Measurements from ENCODE around the gene SLC39A3. TPM values are rescaled to one million over a fixed set of nuclear protein-coding genes. Genes with fewer than 3 reads are reported as not detected.

SLC39A3 gene
- total RNA-seq, 1 experiment from 2014 or later: 32.4 TPM

DNA sequence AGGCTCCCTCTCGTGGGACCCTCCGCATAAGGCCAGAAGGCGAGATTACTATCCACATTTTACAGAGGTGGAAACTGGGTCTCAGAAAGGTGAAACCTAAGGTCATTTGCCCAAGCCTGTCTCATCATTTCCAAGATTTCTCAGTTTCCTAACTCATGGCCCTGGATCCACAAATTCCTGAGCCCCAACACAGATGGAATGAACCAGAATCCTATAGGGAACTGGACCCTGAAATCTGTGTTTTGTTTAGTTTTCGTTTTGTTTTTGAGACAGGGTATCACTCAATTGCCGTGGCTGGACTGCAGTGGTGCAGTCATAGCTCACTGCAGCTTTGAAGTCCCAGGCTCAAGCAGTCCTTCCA lies 36.8 kb downstream of the SLC39A3 start:
- no peak overlapping the region for H2BK15ac ChIP-seq (ENCODE audit: low read depth, low read length)
- no peaks in the 10 kb centered on the region for H4K20me1 ChIP-seq (ENCODE audit: control insufficient read depth, insufficient read depth, insufficient read length)
- H4K8ac ChIP-seq (replicated peaks; ENCODE audit: insufficient read length, low read depth, low read length): no peak overlapping the region
- peaks cover 6% of the 10 kb centered on the region; the same call in 1 of the 2 replicates for H3K27me3 ChIP-seq (ENCODE audit: insufficient read depth, low read length)
- peak overlapping the region in 1 of 3 experiments; percentile 52; a peak in 1 of 7 replicates for H3K27ac Mint-ChIP-seq
- H3K9me3 Mint-ChIP-seq: no peaks in the 10 kb centered on the region
- no peak overlapping the region for H3K56ac ChIP-seq (ENCODE audit: insufficient read length, low read depth, low read length)
- H2BK12ac ChIP-seq (ENCODE audit: insufficient read length, low read depth, low read length): no peak overlapping the region
- no peaks in the 10 kb centered on the region for H3K9me3 ChIP-seq (ENCODE audit: control insufficient read depth, low read depth, low read length)
- H3K4me2 ChIP-seq (ENCODE audit: insufficient read depth, insufficient read length, low read length): no peak overlapping the region
- H3K27ac ChIP-seq (ENCODE audit: insufficient read length, low read depth, low read length): no peak overlapping the region
- H3K14ac ChIP-seq (ENCODE audit: insufficient read depth, low read length): no peak overlapping the region
- H3K36me3 Mint-ChIP-seq (ENCODE audit: insufficient read depth in 1 of 3, low read depth in 3 of 3): no peaks in the 10 kb centered on the region; a peak in 1 of 7 replicates
- no peak overlapping the region for H2BK120ac ChIP-seq (ENCODE audit: low read depth, low read length, poor library complexity, severe bottlenecking)
- H3K27me3 Mint-ChIP-seq (ENCODE audit: low read depth): peaks cover 28% of the 10 kb centered on the region
- TF ChIP-seq, protein P1, sequence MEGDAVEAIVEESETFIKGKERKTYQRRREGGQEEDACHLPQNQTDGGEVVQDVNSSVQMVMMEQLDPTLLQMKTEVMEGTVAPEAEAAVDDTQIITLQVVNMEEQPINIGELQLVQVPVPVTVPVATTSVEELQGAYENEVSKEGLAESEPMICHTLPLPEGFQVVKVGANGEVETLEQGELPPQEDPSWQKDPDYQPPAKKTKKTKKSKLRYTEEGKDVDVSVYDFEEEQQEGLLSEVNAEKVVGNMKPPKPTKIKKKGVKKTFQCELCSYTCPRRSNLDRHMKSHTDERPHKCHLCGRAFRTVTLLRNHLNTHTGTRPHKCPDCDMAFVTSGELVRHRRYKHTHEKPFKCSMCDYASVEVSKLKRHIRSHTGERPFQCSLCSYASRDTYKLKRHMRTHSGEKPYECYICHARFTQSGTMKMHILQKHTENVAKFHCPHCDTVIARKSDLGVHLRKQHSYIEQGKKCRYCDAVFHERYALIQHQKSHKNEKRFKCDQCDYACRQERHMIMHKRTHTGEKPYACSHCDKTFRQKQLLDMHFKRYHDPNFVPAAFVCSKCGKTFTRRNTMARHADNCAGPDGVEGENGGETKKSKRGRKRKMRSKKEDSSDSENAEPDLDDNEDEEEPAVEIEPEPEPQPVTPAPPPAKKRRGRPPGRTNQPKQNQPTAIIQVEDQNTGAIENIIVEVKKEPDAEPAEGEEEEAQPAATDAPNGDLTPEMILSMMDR (conservative IDR thresholded peaks at IDR 0.05): no peak
- no peak overlapping the region for H4K91ac ChIP-seq (ENCODE audit: insufficient read length, low read depth, low read length)
- H3K4me1 Mint-ChIP-seq: peaks cover 12 to 17% of the 10 kb centered on the region in 2 experiments
- H2BK5ac ChIP-seq (ENCODE audit: insufficient read length, low read length): no peak overlapping the region
- no peak overlapping the region for H2BK20ac ChIP-seq (ENCODE audit: low read depth, low read length, poor library complexity, severe bottlenecking)
- H3K4me1 ChIP-seq (ENCODE audit: insufficient read depth, low read length): no peaks in the 10 kb centered on the region
- no peak overlapping the region for H2AK5ac ChIP-seq (ENCODE audit: insufficient read length, low read length)
- H3K9ac ChIP-seq (ENCODE audit: extremely low read depth, insufficient read length, low read length): no peak overlapping the region
- no peak overlapping the region for H3K18ac ChIP-seq (ENCODE audit: insufficient read length, low read depth, low read length)
- no peak overlapping the region for H2AFZ ChIP-seq (ENCODE audit: low read length)
- H3K79me1 ChIP-seq (ENCODE audit: insufficient read depth, low read depth, low read length, poor library complexity, severe bottlenecking): no peaks in the 10 kb centered on the region
- no peak overlapping the region for H3K23ac ChIP-seq (ENCODE audit: insufficient read length, low read depth, low read length)
- no CpG with 5 or more reads among the region's 5 CpGs for WGBS (ENCODE audit: extremely low coverage, insufficient read length, low lambda C conversion rate)
- H3T11ph ChIP-seq (ENCODE audit: low read length): no peak overlapping the region
- no peaks in the 10 kb centered on the region for H3K79me2 ChIP-seq (ENCODE audit: insufficient read depth, low read length)
- DNase-seq: no peak
- H3K4me3 Mint-ChIP-seq: peak overlapping the region; percentile 46 to 76
- peaks cover 7% of the 10 kb centered on the region for H3K23me2 ChIP-seq (ENCODE audit: insufficient read length, low read depth, low read length, poor library complexity, severe bottlenecking)
- H4K5ac ChIP-seq (ENCODE audit: insufficient read length, low read depth, low read length): no peak overlapping the region
- H3K4ac ChIP-seq (ENCODE audit: low read depth, low read length): no peak overlapping the region
